Hepatocyte (in vitro differentiated cells): ENCODE results near the gene ETFDH.

Experiments
- EZH2 ChIP-seq: fragments of 200-600 bp; sonication (generic); IDR thresholded peaks from 2 replicates; pipeline ENCODE4 v1.6.1; 2016; ENCODE audit warnings: antibody characterized with exemption, mild to moderate bottlenecking, borderline replicate concordance
- TF ChIP-seq, protein P1 (sequence below): fragments of 200-600 bp; sonication (generic); IDR thresholded peaks from 2 replicates; pipeline ENCODE4 v1.5.1; 2016; ENCODE audit warnings: antibody characterized with exemption, mild to moderate bottlenecking; ENCODE audit not compliant: poor library complexity

DNA sequence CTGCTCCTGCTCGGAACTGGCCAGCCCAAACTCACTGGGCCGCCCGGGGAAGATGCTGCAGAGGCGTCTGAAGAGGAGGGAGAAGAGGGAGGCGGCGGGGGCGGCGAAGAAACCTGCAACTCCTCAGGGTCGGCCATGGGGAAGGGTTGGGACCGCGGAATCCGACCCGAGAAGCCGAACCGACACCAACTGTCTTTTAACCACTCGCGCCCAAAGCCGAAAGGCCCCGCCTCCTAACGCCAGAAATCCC lies 506 bp upstream of the ETFDH start, which contains the start of gene C4orf46:
- TF ChIP-seq EZH2, result no peak
- TF ChIP-seq, protein P1, sequence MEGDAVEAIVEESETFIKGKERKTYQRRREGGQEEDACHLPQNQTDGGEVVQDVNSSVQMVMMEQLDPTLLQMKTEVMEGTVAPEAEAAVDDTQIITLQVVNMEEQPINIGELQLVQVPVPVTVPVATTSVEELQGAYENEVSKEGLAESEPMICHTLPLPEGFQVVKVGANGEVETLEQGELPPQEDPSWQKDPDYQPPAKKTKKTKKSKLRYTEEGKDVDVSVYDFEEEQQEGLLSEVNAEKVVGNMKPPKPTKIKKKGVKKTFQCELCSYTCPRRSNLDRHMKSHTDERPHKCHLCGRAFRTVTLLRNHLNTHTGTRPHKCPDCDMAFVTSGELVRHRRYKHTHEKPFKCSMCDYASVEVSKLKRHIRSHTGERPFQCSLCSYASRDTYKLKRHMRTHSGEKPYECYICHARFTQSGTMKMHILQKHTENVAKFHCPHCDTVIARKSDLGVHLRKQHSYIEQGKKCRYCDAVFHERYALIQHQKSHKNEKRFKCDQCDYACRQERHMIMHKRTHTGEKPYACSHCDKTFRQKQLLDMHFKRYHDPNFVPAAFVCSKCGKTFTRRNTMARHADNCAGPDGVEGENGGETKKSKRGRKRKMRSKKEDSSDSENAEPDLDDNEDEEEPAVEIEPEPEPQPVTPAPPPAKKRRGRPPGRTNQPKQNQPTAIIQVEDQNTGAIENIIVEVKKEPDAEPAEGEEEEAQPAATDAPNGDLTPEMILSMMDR, result no peak
